ENCODE results near the gene CACUL1.

Gene CACUL1

GRCh38 chr10:118720685-118721538 lies 33.9 kb downstream of the CACUL1 start:
- H3K9me3 ChIP-seq (replicated peaks in 1 of 11), result no peaks in the 10 kb centered on the region
- H3K4me3 ChIP-seq, result no peak overlapping the region
- H3K27me3 ChIP-seq, result no peaks in the 10 kb centered on the region
- peaks cover 25 to 52% (median 38%) of the 10 kb centered on the region in 11 experiments for H3K36me3 ChIP-seq
- no peak for TF ChIP-seq Cebpa-rat (IDR thresholded peaks at IDR 0.05)
- H3K4me2 ChIP-seq, result no peak overlapping the region
- no peak overlapping the region for H3K27ac ChIP-seq
- peaks cover 9 to 92% (median 39%) of the 10 kb centered on the region in 11 experiments; a peak in 18 of 22 replicates for H4K20me1 ChIP-seq
- H3K9ac ChIP-seq, result no peak overlapping the region
- H3K4me1 ChIP-seq, result peaks cover 4 to 17% (median 10%) of the 10 kb centered on the region in 10 experiments

- Histone ChIP-seq H3K27me3 (no peaks in the 10 kb centered on the region), H3K27ac (no peak overlapping the region), H3K9ac (no peak overlapping the region), H3K36me3 (peaks cover 40 to 77% (median 58%) of the 10 kb centered on the region in 11 experiments), H3K4me1 (no peaks in the 10 kb centered on the region), H4K20me1 (peaks cover 8 to 90% (median 25%) of the 10 kb centered on the region in 11 experiments; a peak in 20 of 22 replicates), H3K9me3 (replicated peaks in 1 of 11) (no peaks in the 10 kb centered on the region), H3K4me2 (no peak overlapping the region), H3K4me3 (no peak overlapping the region)
- TF ChIP-seq Cebpa-rat (IDR thresholded peaks at IDR 0.05), result no peak
Measured at GRCh38 chr10:118714366-118714765, 40.4 kb downstream of the CACUL1 start.

GRCh38 chr10:118712930-118713634 lies 41.7 kb downstream of the CACUL1 start:
- Histone ChIP-seq H3K36me3 (peaks cover 35 to 73% (median 55%) of the 10 kb centered on the region in 11 experiments), H4K20me1 (peaks cover 8 to 89% (median 25%) of the 10 kb centered on the region in 11 experiments; a peak in 20 of 22 replicates)

GRCh38 chr10:118712080-118712479 lies 42.7 kb downstream of the CACUL1 start:
- H3K4me3 ChIP-seq, result no peak overlapping the region
- H3K4me2 ChIP-seq, result no peak overlapping the region
- no peaks in the 10 kb centered on the region for H3K27me3 ChIP-seq
- H4K20me1 ChIP-seq, result peaks cover 8 to 89% (median 19%) of the 10 kb centered on the region in 11 experiments; a peak in 19 of 22 replicates
- no peak overlapping the region for H3K9ac ChIP-seq
- H3K9me3 ChIP-seq (replicated peaks in 1 of 11), result no peaks in the 10 kb centered on the region
- no peak overlapping the region for H3K27ac ChIP-seq
- H3K4me1 ChIP-seq, result peaks cover 0 to 9% (median 0%) of the 10 kb centered on the region in 10 experiments; a peak in 4 of 20 replicates
- no peak for TF ChIP-seq Cebpa-rat (IDR thresholded peaks at IDR 0.05)
- peaks cover 33 to 71% (median 51%) of the 10 kb centered on the region in 11 experiments for H3K36me3 ChIP-seq

More at GRCh38 chr10:118712930-118713634, 41.7 kb downstream of the CACUL1 start:
- no peak overlapping the region for H3K27ac ChIP-seq
- H3K9ac ChIP-seq, result no peak overlapping the region
- H3K4me2 ChIP-seq, result no peak overlapping the region
- no peak overlapping the region for H3K4me3 ChIP-seq
- no peaks in the 10 kb centered on the region for H3K27me3 ChIP-seq
- H3K4me1 ChIP-seq, result no peaks in the 10 kb centered on the region
- H3K9me3 ChIP-seq (replicated peaks in 1 of 11), result no peaks in the 10 kb centered on the region
- TF ChIP-seq Cebpa-rat (IDR thresholded peaks at IDR 0.05), result no peak

- no peak overlapping the region for H3K4me2 ChIP-seq
- peaks cover 8 to 87% (median 16%) of the 10 kb centered on the region in 11 experiments; a peak in 18 of 22 replicates for H4K20me1 ChIP-seq
- H3K4me3 ChIP-seq, result no peak overlapping the region
- H3K9ac ChIP-seq, result no peak overlapping the region
- H3K4me1 ChIP-seq, result peaks cover 0 to 15% (median 0%) of the 10 kb centered on the region in 10 experiments; a peak in 4 of 20 replicates
- H3K27ac ChIP-seq, result no peak overlapping the region
- no peaks in the 10 kb centered on the region for H3K27me3 ChIP-seq
- H3K36me3 ChIP-seq, result peaks cover 33 to 82% (median 53%) of the 10 kb centered on the region in 11 experiments
- no peak for TF ChIP-seq Cebpa-rat (IDR thresholded peaks at IDR 0.05)
- H3K9me3 ChIP-seq (replicated peaks in 1 of 11), result no peaks in the 10 kb centered on the region
Measured at GRCh38 chr10:118710487-118710886, 44.3 kb downstream of the CACUL1 start.

GRCh38 chr10:118708571-118708970 lies 46.2 kb downstream of the CACUL1 start:
- no peak overlapping the region for H3K4me3 ChIP-seq
- peaks cover 44 to 86% (median 62%) of the 10 kb centered on the region in 11 experiments for H3K36me3 ChIP-seq
- peaks cover 8 to 89% (median 21%) of the 10 kb centered on the region in 11 experiments; a peak in 19 of 22 replicates for H4K20me1 ChIP-seq
- no peak overlapping the region for H3K27ac ChIP-seq
- no peaks in the 10 kb centered on the region for H3K9me3 ChIP-seq (replicated peaks in 1 of 11)
- TF ChIP-seq Cebpa-rat (IDR thresholded peaks at IDR 0.05), result no peak
- H3K27me3 ChIP-seq, result no peaks in the 10 kb centered on the region
- no peak overlapping the region for H3K4me2 ChIP-seq
- no peak overlapping the region for H3K9ac ChIP-seq
- H3K4me1 ChIP-seq, result peaks cover 0 to 15% (median 0%) of the 10 kb centered on the region in 10 experiments; a peak in 4 of 20 replicates

- no peak for TF ChIP-seq Cebpa-rat (IDR thresholded peaks at IDR 0.05)
- H3K4me2 ChIP-seq, result no peak overlapping the region
- no peak overlapping the region for H3K27ac ChIP-seq
- peaks cover 5 to 94% (median 8%) of the 10 kb centered on the region in 11 experiments; a peak in 14 of 22 replicates for H4K20me1 ChIP-seq
- no peak overlapping the region for H3K9ac ChIP-seq
- no peaks in the 10 kb centered on the region for H3K9me3 ChIP-seq (replicated peaks in 1 of 11)
- peaks cover 49 to 91% (median 68%) of the 10 kb centered on the region in 11 experiments for H3K36me3 ChIP-seq
- H3K4me1 ChIP-seq, result peaks cover 0 to 16% (median 1%) of the 10 kb centered on the region in 10 experiments; a peak in 14 of 20 replicates
- H3K27me3 ChIP-seq, result no peaks in the 10 kb centered on the region
- H3K4me3 ChIP-seq, result no peak overlapping the region
Measured at GRCh38 chr10:118704711-118705110, 50.1 kb downstream of the CACUL1 start.

GRCh38 chr10:118701529-118702323 lies 53.0 kb downstream of the CACUL1 start:
- H3K4me2 ChIP-seq, result no peak overlapping the region
- peaks cover 5 to 84% (median 8%) of the 10 kb centered on the region in 11 experiments; a peak in 14 of 22 replicates for H4K20me1 ChIP-seq
- no peak overlapping the region for H3K4me3 ChIP-seq
- H3K9me3 ChIP-seq (replicated peaks in 1 of 11), result no peaks in the 10 kb centered on the region
- H3K4me1 ChIP-seq, result peaks cover 11 to 25% (median 19%) of the 10 kb centered on the region in 10 experiments
- no peak overlapping the region for H3K9ac ChIP-seq
- no peaks in the 10 kb centered on the region for H3K27me3 ChIP-seq
- no peak for TF ChIP-seq Cebpa-rat (IDR thresholded peaks at IDR 0.05)
- H3K36me3 ChIP-seq, result peaks cover 45 to 75% (median 60%) of the 10 kb centered on the region in 11 experiments
- no peak overlapping the region for H3K27ac ChIP-seq

Data from BLaER1 treated with 17β-estradiol and CSF1 and Interleukin-3, amounts not matched to agents 10 nM and 100 nM (cell line).